Ishikawa (cell line): Measurements from ENCODE around the gene PTPN13.
A peak's percentile ranks its signal among the peaks of the same experiment; 100 is the strongest.

Experiments used
- CEBPB ChIP-seq: IDR thresholded peaks from 2 replicates; pipeline ENCODE4 v1.6.1; 2012
- CREB1 ChIP-seq: IDR thresholded peaks from 2 replicates; pipeline ENCODE4 v1.6.1; 2012; ENCODE audit warnings: low read depth
- EGR1 ChIP-seq: IDR thresholded peaks from 2 replicates; pipeline ENCODE4 v1.6.1; 2012
- EP300 ChIP-seq: IDR thresholded peaks from 2 replicates; pipeline ENCODE4 v1.6.1; 2012; ENCODE audit warnings: borderline replicate concordance
- FOXM1 ChIP-seq: IDR thresholded peaks from 2 replicates; pipeline ENCODE4 v1.6.1; 2012; ENCODE audit warnings: low read depth, borderline replicate concordance
- NFIC ChIP-seq: IDR thresholded peaks from 2 replicates; pipeline ENCODE4 v1.6.1; 2012
- RAD21 ChIP-seq: IDR thresholded peaks from 2 replicates; pipeline ENCODE4 v1.6.1; 2012; ENCODE audit warnings: low read depth
- TAF1 ChIP-seq: IDR thresholded peaks from 2 replicates; pipeline ENCODE4 v1.6.1; 2012; ENCODE audit warnings: low read depth, mild to moderate bottlenecking
- TCF12 ChIP-seq: IDR thresholded peaks from 2 replicates; pipeline ENCODE4 v1.6.1; 2012; ENCODE audit warnings: low read depth
- TEAD4 ChIP-seq: IDR thresholded peaks from 2 replicates; pipeline ENCODE4 v1.6.1; 2012
- YY1 ChIP-seq: IDR thresholded peaks from 2 replicates; pipeline ENCODE4 v1.6.1; 2012; ENCODE audit warnings: low read depth
- ZBTB7A ChIP-seq: IDR thresholded peaks from 2 replicates; pipeline ENCODE4 v1.6.1; 2012; ENCODE audit warnings: low read depth
- TF ChIP-seq, protein P1 (sequence below): IDR thresholded peaks from 2 replicates; pipeline ENCODE4 v1.6.1; 2012; ENCODE audit warnings: low read depth, mild to moderate bottlenecking
- TF ChIP-seq, protein P2 (sequence below): IDR thresholded peaks from 2 replicates; pipeline ENCODE4 v1.6.1; 2012
- TF ChIP-seq, protein P3 (sequence below): IDR thresholded peaks from 2 replicates; pipeline ENCODE4 v1.6.1; 2012

Gene PTPN13

DNA sequence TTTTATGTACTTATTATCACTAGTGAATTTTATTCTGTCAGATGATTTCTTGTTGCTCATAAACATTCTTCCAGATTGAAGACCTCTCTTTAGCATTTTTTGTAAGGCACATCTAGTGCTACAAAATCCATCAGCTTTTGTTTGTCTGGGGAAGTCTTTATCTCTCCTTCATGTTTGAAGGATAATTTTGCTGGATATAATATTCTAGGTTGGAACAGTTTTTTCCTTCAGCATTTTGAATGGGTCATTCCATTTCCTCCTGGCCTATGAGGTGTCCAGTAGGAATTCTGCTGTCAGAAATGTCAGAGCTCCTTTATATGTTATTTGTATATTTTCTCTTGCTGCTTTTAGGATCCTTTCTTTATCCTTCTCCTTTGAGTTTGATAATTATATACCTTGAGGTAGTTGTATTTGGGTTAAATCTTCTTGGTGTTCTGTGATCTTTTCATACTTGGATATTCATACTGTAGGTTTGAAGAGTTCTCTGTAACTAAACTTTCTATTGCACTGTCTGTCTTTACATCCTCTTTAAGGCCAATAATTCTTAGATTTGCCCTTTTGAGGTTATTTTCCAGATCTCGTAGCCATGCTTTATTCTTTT, 58.3 kb downstream of the PTPN13 start:
- TF ChIP-seq ZBTB7A: no peak
- no peak for TF ChIP-seq TCF12
- TF ChIP-seq, protein P1, sequence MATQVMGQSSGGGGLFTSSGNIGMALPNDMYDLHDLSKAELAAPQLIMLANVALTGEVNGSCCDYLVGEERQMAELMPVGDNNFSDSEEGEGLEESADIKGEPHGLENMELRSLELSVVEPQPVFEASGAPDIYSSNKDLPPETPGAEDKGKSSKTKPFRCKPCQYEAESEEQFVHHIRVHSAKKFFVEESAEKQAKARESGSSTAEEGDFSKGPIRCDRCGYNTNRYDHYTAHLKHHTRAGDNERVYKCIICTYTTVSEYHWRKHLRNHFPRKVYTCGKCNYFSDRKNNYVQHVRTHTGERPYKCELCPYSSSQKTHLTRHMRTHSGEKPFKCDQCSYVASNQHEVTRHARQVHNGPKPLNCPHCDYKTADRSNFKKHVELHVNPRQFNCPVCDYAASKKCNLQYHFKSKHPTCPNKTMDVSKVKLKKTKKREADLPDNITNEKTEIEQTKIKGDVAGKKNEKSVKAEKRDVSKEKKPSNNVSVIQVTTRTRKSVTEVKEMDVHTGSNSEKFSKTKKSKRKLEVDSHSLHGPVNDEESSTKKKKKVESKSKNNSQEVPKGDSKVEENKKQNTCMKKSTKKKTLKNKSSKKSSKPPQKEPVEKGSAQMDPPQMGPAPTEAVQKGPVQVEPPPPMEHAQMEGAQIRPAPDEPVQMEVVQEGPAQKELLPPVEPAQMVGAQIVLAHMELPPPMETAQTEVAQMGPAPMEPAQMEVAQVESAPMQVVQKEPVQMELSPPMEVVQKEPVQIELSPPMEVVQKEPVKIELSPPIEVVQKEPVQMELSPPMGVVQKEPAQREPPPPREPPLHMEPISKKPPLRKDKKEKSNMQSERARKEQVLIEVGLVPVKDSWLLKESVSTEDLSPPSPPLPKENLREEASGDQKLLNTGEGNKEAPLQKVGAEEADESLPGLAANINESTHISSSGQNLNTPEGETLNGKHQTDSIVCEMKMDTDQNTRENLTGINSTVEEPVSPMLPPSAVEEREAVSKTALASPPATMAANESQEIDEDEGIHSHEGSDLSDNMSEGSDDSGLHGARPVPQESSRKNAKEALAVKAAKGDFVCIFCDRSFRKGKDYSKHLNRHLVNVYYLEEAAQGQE: no peak
- TF ChIP-seq CEBPB: no peak
- TF ChIP-seq, protein P2, sequence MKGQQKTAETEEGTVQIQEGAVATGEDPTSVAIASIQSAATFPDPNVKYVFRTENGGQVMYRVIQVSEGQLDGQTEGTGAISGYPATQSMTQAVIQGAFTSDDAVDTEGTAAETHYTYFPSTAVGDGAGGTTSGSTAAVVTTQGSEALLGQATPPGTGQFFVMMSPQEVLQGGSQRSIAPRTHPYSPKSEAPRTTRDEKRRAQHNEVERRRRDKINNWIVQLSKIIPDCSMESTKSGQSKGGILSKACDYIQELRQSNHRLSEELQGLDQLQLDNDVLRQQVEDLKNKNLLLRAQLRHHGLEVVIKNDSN: no peak
- TF ChIP-seq EGR1: no peak
- TF ChIP-seq, protein P3, sequence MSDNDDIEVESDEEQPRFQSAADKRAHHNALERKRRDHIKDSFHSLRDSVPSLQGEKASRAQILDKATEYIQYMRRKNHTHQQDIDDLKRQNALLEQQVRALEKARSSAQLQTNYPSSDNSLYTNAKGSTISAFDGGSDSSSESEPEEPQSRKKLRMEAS: no peak
- no peak for TF ChIP-seq NFIC
- TF ChIP-seq CREB1: no peak
- TF ChIP-seq EP300: no peak
- no peak for TF ChIP-seq YY1
- TF ChIP-seq TEAD4: no peak
- TF ChIP-seq RAD21: no peak
- no peak for TF ChIP-seq FOXM1
- TF ChIP-seq TAF1: no peak

DNA sequence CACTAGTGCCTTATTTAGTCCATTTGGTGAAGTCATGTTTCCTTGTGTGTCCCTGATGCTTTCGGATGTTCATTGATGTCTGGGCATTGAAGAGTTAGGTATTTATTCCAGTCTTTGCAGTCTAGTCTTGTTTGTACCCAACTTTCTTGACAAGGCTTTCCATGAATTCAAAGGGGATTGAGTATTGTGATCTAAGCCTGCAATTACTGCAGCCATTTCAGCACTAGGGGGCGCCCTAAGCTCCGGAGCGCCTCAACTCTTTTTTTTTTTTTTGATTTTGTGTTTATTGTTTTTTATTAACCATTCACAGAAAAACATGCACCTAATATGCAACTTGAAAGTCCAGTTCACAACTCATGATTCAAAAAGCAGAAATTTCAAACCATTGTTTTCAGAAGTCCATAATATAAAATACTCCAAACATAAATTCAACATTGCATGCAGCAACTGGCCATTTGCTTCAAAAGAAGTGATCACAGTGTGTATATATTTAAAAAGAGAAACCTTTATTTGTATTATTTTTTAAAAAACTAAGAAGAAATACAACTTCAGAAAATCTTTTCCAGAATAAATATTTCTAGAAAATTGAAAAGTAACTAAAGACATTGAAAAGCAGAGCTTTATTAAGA, 59.2 kb downstream of the PTPN13 start:
- no peak for TF ChIP-seq CEBPB
- peak; percentile 43; the same call in 1 of the 2 replicates for TF ChIP-seq RAD21

DNA sequence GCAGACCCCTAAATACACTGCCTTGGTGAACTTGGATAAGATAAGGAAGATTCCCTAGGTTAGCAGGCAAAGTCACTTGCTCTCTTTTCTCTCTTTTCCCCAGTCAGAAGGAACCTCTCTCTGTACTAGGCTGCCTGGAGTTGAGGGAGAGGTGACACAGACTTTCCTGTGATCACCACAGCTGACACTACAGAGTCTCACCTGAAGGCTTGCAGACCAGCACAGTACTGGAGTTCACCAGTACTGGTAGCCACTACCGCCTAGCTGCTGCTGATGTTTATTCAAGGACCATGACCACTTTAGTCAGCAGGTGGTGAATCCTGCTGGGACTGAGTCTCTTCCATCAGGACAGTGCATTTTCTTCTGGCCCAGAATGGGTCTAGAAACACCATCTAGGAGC, 63.3 kb downstream of the PTPN13 start:
- TF ChIP-seq ZBTB7A (no peak), CREB1 (no peak), YY1 (no peak), EGR1 (no peak), TEAD4 (no peak)

DNA sequence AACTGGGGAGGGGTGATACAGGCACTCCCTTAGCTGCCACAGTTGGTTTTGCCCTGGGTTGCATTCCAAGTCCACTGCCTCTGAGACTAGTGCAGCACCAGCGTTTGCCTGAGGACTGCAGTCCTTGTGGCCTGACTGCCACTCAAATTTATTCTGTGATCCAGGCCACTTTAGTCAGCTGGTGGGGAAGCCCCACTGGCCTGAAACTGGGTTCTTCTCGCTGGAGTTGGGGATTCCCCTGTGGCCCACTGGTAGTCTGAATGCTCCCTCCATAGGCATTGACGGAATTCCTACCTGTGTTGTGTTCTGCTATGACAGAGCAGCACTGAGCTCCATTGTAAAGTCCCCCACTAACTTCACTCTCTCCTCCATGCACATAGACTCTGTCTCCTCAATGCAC, 63.8 kb downstream of the PTPN13 start:
- no peak for TF ChIP-seq ZBTB7A
- no peak for TF ChIP-seq EGR1
- TF ChIP-seq FOXM1: no peak
- TF ChIP-seq EP300: no peak

DNA sequence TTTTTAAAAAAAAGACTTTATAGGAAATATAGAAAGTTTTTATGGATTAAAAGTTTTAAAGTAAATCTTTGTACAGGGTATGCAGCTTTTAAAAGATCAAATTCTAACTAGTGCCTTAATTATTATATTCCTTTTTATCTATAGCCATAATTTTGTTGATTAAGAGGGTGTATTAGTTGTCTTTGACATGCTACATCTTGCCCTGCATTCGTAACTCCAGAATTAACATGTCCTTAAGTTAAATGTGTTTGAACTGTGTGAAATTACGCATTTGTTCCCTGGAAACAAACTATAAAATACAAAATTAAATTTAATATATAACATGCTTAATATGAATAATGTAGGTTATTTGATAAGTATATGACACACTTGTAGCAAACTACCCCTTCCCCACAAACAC, 66.3 kb downstream of the PTPN13 start:
- TF ChIP-seq RAD21 (no peak), CREB1 (no peak), EGR1 (no peak), ZBTB7A (no peak), TCF12 (no peak)
- TF ChIP-seq, protein P3: no peak
- TF ChIP-seq, protein P1: no peak

DNA sequence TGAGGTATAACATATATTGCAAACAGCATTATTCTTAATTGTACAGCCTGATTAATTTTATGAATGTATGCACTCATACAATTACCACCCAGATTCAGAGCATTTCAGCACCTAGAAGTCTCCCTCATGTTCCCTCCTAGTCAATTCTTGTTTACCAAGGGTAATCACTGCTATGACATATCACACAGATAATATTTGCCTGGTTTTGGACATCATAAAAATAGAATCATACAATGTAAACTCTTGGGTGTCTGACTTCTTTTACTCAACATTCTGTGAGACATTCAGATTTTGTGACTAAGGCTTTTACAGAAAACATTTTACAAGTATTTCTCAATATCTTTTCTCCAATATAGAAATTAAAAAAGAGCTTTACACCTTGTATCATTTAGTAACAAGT, 66.9 kb downstream of the PTPN13 start:
- TF ChIP-seq, protein P3: no peak
- TF ChIP-seq YY1: no peak

DNA sequence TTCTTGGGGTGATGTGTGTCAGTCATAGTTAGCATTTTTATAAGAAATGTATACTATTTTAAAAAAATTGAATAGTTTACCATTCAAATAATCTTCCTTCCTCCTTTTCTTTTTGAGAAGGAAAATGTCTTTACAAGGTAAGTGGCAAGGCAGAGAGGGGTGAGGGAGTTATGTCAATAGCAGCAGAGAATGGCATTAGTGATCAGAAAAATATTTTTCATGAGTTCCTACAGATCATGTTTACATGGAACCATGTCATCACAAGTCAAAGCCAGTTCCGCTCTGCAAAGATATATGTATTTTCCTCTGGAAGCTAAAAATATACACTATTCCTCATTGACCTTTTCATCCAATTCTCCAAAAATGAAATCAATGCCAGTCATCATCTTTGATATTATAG, 67.3 kb downstream of the PTPN13 start:
- no peak for TF ChIP-seq EGR1
- TF ChIP-seq EP300: no peak
- TF ChIP-seq, protein P3: no peak
- no peak for TF ChIP-seq ZBTB7A
- no peak for TF ChIP-seq TCF12
- TF ChIP-seq FOXM1: no peak
- TF ChIP-seq, protein P1: no peak
- TF ChIP-seq YY1: no peak
- TF ChIP-seq NFIC: no peak
- TF ChIP-seq CREB1: no peak
- no peak for TF ChIP-seq CEBPB
- TF ChIP-seq, protein P2: no peak
- no peak for TF ChIP-seq TEAD4
- TF ChIP-seq RAD21: no peak
- TF ChIP-seq TAF1: no peak
